ENCODE data around the gene ANAPC16.

DNA sequence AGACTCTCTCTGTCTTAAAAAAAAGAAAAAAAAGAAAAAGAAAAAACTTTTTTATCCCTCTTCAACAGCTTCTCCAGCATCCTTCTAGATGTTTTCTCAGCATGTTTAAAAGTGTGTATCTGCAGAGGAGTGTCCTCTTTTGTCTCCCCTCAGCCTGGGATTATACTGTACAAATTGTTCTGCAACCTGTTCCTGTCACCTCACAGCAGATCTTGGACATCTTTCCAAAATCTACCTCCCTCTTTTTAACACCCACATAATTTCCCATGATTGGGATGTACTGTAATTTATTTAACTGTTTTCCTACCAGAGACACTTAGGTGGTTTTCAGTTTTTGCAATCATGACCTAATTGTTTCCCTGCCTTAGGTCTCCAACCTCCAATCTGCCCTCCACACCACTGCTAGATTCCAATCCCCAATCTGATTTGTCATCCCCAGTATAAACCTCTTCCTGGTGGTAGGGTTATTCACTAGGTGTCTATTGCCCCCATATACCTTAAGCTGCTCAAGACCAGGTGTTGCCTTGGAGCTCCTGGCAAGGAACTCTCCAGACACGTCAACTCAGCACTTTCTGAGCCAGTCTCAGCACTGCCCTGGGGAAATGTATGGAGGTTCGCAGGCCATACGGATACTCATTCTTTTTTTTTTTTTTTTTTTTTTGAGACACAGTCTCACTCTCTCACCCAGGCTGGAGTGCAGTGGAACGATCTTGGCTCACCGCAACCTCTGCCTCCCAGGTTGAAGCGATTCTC is 40.3 kb downstream of the ANAPC16 start:
- TF ChIP-seq POLR2A (IDR thresholded peaks at IDR 0.05; ENCODE audit: borderline replicate concordance, extremely low read depth, insufficient read depth, insufficient read length) (no peak), CTCF (IDR thresholded peaks at IDR 0.05 in 2 of 3, conservative IDR thresholded peaks at IDR 0.05 in 1 of 3; ENCODE audit: borderline replicate concordance in 1 of 3, insufficient read depth in 1 of 3, low read depth in 2 of 3, low read length in 2 of 3) (no peak), ZBTB33 (IDR thresholded peaks at IDR 0.05; ENCODE audit: extremely low read depth, insufficient replicate concordance, low read length) (no peak), SIN3A (IDR thresholded peaks at IDR 0.05; ENCODE audit: low read depth) (no peak), CEBPB (IDR thresholded peaks at IDR 0.05; ENCODE audit: low read depth) (no peak)
- TF ChIP-seq, protein P1, sequence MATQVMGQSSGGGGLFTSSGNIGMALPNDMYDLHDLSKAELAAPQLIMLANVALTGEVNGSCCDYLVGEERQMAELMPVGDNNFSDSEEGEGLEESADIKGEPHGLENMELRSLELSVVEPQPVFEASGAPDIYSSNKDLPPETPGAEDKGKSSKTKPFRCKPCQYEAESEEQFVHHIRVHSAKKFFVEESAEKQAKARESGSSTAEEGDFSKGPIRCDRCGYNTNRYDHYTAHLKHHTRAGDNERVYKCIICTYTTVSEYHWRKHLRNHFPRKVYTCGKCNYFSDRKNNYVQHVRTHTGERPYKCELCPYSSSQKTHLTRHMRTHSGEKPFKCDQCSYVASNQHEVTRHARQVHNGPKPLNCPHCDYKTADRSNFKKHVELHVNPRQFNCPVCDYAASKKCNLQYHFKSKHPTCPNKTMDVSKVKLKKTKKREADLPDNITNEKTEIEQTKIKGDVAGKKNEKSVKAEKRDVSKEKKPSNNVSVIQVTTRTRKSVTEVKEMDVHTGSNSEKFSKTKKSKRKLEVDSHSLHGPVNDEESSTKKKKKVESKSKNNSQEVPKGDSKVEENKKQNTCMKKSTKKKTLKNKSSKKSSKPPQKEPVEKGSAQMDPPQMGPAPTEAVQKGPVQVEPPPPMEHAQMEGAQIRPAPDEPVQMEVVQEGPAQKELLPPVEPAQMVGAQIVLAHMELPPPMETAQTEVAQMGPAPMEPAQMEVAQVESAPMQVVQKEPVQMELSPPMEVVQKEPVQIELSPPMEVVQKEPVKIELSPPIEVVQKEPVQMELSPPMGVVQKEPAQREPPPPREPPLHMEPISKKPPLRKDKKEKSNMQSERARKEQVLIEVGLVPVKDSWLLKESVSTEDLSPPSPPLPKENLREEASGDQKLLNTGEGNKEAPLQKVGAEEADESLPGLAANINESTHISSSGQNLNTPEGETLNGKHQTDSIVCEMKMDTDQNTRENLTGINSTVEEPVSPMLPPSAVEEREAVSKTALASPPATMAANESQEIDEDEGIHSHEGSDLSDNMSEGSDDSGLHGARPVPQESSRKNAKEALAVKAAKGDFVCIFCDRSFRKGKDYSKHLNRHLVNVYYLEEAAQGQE (IDR thresholded peaks at IDR 0.05; ENCODE audit: low read depth): no peak
